ENCODE measurements around the gene ATP13A5.

ATP13A5 gene

DNA sequence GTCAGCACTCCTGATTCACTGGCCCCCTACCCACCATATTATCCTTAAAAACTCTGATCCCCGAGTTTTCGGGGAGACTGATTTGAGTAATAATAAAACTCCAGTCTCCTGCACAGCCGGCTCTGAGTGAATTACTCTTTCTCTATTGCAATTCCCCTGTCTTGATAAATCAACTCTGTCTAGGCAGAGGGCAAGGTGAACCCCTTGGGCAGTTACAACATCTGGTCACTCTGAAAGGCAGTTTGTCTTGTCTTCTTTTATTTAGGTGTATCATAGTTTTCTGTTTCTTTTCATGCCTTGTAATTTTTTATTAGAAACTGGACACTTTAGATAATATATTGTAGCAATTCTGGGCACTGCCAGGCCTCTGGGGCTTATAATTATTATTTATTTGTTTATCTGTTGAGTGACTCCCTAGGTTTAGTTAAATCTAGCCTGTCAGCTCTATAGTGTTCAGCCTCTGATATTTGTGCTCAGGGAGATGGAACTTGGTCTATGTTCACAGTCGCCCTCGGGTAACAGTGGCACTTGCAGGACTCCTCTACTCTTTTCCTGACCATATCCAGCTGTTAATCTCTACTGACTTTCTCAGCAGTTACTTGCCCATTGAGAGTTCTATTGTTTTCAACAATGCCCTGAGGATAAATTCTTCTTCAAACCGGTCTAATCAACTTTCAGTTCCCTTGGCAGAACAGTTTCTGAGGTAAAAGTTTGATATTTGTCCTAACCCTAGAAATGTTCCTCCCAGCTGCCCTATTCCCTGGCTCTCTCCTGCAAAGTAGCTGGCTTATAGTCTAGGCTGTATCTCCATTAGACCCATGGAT, 153.0 kb downstream of the ATP13A5 start:
- Histone ChIP-seq H3K27me3 (ENCODE audit: insufficient read depth, low read length, poor library complexity) (no peaks in the 10 kb centered on the region), H3K9ac (ENCODE audit: low read depth, low read length) (no peak overlapping the region), H3K4me2 (ENCODE audit: insufficient read depth, low read length) (no peak overlapping the region), H3K4me3 (ENCODE audit: low read depth in 1 of 2, low read length in 2 of 2) (no peak overlapping the region), H3K4me1 (ENCODE audit: insufficient read depth, low read length) (no peaks in the 10 kb centered on the region), H4K20me1 (ENCODE audit: insufficient read depth, low read length) (no peaks in the 10 kb centered on the region), H2AFZ (ENCODE audit: low read depth, low read length) (no peak overlapping the region), H3K79me2 (ENCODE audit: insufficient read depth, low read length) (no peaks in the 10 kb centered on the region), H3K9me3 (ENCODE audit: insufficient read depth, low read length, severe bottlenecking) (no peaks in the 10 kb centered on the region), H3K27ac (ENCODE audit: low read length) (no peak overlapping the region), H3K36me3 (ENCODE audit: insufficient read depth, low read length) (no peaks in the 10 kb centered on the region)
- ATAC-seq (ENCODE audit: insufficient read depth, low read depth) = no peak
- TF ChIP-seq EZH2 (IDR thresholded peaks at IDR 0.05; ENCODE audit: borderline replicate concordance, low read depth, low read length, severe bottlenecking) = no peak
- TF ChIP-seq, protein P1, sequence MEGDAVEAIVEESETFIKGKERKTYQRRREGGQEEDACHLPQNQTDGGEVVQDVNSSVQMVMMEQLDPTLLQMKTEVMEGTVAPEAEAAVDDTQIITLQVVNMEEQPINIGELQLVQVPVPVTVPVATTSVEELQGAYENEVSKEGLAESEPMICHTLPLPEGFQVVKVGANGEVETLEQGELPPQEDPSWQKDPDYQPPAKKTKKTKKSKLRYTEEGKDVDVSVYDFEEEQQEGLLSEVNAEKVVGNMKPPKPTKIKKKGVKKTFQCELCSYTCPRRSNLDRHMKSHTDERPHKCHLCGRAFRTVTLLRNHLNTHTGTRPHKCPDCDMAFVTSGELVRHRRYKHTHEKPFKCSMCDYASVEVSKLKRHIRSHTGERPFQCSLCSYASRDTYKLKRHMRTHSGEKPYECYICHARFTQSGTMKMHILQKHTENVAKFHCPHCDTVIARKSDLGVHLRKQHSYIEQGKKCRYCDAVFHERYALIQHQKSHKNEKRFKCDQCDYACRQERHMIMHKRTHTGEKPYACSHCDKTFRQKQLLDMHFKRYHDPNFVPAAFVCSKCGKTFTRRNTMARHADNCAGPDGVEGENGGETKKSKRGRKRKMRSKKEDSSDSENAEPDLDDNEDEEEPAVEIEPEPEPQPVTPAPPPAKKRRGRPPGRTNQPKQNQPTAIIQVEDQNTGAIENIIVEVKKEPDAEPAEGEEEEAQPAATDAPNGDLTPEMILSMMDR (IDR thresholded peaks at IDR 0.05; ENCODE audit: borderline replicate concordance, extremely low read depth, low read length, poor library complexity, severe bottlenecking) = no peak
- DNase-seq = no peak
